Fibroblast of peridontal ligament (primary cell): ENCODE results near the gene DNAH1.
A peak's percentile ranks its signal among the peaks of the same experiment; 100 is the strongest.

Experiments used
- DNase-seq: peaks from one replicate; pipeline ENCODE4 v3.0.0-alpha.2; 2010; ENCODE audit errors: extremely low read depth

Gene DNAH1

DNA sequence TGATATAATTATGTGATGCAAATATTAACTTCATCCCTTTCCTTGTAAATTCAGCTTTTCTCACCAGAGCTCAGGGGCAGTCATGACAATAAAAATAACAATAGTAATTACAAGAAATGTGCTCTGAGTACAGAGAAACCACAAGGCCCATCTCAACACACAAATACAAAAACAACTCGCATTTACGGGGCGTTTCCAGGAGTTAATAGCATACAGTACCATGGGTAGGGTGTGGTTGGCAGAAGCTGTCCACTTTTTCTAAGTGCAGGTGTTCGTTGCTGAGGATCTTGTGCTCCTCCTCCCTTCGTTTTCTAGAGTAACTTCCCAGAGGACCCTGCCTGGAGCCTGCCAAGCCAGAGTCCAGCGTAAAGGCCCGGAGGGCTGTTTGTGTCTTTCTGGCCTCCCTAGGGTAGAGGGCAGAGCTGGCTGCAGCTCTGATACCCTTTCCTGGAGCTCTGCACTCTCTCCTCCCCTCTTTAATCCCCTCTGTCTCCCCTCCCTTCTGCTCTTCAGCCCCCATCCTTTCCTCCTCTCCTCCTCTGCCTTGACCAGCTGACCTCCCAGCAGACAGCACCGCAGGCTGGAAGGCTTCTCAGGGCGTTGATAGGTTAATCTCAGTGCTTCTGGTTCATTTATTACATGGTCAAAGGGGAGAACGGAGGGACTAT, 117.3 kb downstream of the DNAH1 start:
- DNase-seq = no peak

GRCh38 chr3:52433996-52434479, 117.9 kb downstream of the DNAH1 start:
- no peak for DNase-seq

DNA sequence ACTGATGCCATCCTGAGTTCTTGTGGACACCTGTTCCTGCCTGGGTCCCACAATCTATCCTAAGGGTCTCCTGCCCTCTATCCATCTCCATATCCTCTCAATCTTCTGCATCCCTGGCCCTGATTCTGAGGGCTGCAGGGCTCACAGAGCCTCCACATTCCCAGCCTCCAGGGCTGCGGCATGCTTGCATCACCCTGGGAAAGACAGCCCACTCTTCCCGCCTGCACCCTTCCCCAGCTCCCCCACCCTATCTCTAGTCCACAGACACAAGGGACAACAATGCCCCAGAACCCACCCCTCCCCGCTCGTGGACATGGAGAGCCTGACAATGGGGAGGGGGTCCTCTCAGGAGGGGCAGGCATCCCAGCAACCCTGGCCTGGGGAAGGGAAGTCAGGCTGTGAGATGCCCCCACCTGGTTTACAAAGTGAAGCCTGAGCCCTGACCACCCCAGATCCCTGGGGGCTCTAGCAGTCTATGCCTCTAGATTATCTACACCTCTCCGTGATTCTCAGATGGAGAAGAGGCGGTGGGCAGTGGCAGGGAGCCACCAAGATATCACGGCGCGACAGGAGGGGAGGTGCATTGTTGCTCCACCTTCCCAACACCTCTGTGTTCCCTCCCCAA, 118.5 kb downstream of the DNAH1 start:
- no peak for DNase-seq

GRCh38 chr3:52435246-52436101, 119.4 kb downstream of the DNAH1 start:
- no peak for DNase-seq

DNA sequence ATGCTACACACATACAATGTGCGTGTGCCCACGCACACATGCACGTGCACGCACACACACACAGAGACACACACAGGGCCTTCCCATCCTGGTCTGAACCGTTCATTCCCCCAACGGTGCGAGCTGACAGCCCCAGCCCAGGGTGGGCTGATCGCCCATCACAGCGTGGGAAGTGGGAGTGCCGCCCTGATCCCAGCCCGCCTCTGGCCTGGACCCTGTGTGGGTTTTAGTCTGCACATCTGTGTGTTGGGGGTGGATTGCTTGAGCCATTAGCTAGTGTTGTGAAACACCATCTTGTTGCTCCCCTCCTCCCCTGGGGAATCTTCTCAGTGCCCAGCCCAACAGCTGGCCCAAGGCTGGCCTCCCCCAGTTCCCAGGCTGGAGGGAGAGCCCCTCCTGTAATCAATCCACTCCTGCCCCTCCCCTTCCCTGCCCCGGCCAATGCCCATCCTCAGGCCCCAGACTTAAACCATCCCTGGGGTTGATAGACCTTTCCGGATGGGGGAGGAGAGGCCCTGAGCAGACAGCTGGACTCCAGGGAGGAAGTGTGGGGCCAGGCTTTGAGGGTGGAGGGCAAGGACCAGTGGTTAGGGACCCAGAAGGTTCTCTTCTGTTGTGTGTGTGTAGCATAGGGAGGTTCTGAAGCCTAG, 120.5 kb downstream of the DNAH1 start:
- DNase-seq = peak; percentile 72

DNA sequence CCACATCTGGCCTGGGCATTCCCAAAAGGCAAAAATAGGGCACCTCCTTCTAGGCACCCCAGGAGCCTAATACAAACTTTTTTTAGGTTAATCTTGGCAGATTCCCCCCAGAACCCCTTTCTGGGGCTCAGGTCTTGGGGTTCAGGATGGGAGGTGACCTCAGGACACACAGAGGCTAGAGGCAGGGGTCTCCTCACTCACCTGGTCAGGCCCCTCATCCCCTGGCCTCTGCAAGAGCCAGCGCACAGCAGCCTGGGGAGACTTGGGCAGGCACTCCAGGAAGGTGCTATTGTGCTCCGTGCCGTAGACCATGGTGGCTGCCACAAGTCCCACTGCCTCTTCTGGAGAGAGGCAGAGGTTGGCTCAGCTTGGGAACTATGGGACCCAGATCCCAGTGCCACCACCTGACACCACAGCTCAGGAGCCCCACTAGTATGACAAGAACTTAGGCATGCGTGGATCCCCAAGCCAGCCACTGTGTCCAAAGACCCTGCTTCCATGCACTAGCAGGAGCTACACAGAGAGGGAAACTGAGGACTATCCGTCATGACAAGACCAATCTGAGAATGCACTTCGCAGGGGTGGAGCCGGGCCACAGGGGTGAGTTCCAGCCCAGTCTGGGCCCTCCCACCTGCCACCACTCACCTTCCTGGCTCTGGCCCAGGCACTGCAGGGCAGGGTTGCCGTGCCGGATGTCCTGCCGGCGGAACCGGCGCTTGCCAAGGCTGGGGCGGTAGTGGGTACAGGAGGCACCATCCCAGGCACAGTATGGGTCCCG, 121.4 kb downstream of the DNAH1 start:
- DNase-seq = no peak

- DNase-seq = no peak
Observed at GRCh38 chr3:52438104-52438376, 121.9 kb downstream of the DNAH1 start.

GRCh38 chr3:52438579-52439425, 122.7 kb downstream of the DNAH1 start:
- DNase-seq = no peak

GRCh38 chr3:52439426-52440248, 123.5 kb downstream of the DNAH1 start:
- no peak for DNase-seq

DNA sequence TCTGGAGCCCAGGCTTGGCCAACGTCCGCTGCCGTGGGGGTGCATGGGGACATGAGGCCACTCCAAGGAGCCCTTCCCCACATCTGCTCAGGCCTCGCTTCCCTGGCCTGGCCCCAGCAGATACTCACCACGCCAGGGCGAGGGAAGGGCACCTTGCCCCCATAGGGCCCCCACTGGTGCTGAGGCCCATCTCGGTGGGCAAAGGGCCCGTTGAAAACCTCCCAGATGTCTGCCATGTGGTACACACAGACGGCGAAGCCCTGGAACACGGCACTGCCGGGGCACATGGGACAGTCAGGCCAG, 124.1 kb downstream of the DNAH1 start:
- DNase-seq = no peak

DNA sequence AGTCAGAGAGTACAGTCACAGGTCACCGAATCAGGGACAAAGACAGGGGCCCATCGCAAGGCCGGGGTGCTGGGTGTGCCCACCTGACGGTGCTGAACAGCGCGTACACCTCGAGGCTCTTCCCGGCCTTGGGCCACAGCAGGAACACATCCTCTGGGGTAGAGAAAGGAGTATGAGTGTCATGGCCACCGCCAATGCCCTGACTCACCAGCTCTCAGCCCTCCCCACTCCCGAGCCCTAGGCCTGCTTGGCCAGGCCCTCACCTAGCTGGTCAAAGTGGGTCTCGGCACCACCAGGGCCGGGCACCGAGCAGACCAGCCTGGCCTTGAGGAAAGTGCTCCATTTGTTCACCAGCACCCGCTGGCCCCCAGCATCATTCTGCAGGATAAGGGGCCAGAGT, 124.6 kb downstream of the DNAH1 start:
- DNase-seq = no peak

DNA sequence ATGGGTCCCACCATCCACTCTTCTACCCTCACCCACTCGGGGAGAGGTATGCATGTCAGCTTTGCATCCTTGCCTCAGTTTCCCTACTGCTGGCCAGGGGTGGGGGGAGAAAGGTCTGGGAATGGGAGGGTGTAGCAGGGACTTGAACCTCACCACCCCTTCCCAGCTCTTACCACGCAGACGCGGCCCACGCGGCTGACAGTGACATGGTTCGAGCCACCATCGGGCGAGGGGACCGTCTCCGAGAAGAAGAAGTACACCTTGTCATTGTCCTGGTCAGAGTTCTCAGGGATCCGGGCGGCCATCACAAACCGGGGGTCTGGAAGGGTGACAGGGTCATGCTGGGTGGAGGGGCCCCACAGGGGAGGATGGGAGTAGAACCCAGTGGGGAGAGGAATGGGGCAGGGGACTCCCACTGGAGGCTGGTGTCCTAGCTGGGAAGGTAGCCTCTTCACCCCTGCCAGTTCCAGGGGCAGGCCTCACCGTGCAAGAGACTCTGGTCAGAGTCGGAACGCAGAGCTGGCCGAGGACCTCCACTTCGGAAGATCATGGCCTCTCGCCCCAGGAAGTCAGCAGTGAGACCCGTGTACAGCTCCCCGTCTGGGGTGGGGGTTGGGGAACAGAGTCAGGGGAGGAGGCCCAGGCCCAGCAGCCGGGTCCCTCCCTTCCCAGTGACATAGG, 125.1 kb downstream of the DNAH1 start:
- no peak for DNase-seq

DNA sequence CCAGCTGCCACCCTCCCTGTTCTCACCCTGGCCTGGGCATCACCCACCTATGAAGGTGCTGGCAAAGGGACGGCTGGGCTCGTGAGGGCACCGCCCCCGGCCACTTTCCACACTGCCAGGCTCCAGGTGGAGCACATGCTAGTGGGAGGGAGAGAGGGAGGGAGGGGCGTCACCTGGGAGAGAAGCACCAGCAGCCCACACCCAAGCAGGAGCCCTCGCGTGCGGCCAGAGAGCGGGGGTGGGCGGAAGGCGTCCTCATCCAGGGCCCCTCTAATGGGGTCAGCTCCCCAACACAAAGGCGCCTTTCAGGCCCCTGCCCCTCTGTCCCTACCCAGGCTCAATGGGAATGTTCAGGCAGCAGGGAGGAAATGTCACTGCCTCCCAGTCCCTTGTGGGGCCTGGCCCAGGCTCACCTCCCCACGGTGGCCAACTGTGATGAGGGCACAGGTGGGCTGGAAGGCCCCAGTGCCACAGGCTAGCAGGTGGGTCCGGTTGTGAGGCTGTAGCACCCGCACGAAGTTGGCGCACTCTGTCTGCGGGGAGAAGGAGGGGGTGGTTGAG, 125.7 kb downstream of the DNAH1 start:
- DNase-seq = no peak

- no peak for DNase-seq
Observed at GRCh38 chr3:52442409-52443267, 126.5 kb downstream of the DNAH1 start.

GRCh38 chr3:52443268-52443610, 127.1 kb downstream of the DNAH1 start:
- no peak for DNase-seq

GRCh38 chr3:52443791-52444687, 127.9 kb downstream of the DNAH1 start:
- no peak for DNase-seq
